HG02884 (cell line): Measurements from ENCODE around the gene COX15.
"Not testable (repeated sequence)": the region's sequence is repeated elsewhere in the genome, so short reads cannot be mapped to it uniquely, and the experiment has no call there.

Source experiments
- ATAC-seq: cut with Tn5 transposase; IDR thresholded peaks from one replicate; pipeline ENCODE4 v1.9.1; 2021; ENCODE audit warnings: mild to moderate bottlenecking, moderate library complexity; ENCODE audit not compliant: unreplicated experiment

The COX15 gene

GRCh38 chr10:99742254-99742653, 10.3 kb upstream of the COX15 start:
- ATAC-seq, result no peak

GRCh38 chr10:99740933-99741559, 9.1 kb upstream of the COX15 start:
- no peak for ATAC-seq

- no peak for ATAC-seq
Observed at GRCh38 chr10:99740260-99740659, 8.3 kb upstream of the COX15 start.

GRCh38 chr10:99734111-99734510, 2.2 kb upstream of the COX15 start:
- ATAC-seq, result not testable (repeated sequence)

- ATAC-seq, result no peak
Observed at GRCh38 chr10:99733366-99733765, 1.4 kb upstream of the COX15 start.

GRCh38 chr10:99731306-99732032, 458 bp downstream of the COX15 start:
- ATAC-seq, result no peak

- ATAC-seq, result no peak
Observed at GRCh38 chr10:99730026-99730425, 1.9 kb downstream of the COX15 start.

- ATAC-seq, result no peak
Observed at GRCh38 chr10:99720387-99720786, 11.5 kb downstream of the COX15 start.

- ATAC-seq, result no peak
Observed at GRCh38 chr10:99714446-99714845, 17.5 kb downstream of the COX15 start.

- ATAC-seq, result no peak
Observed at GRCh38 chr10:99711129-99711719, 20.7 kb downstream of the COX15 start.

- ATAC-seq, result peak; percentile 86
Observed at GRCh38 chr10:99709480-99710229, 22.3 kb downstream of the COX15 start.

GRCh38 chr10:99708428-99709012, 23.4 kb downstream of the COX15 start:
- ATAC-seq, result no peak

- ATAC-seq, result no peak
Observed at GRCh38 chr10:99700649-99701048, 31.3 kb downstream of the COX15 start.

GRCh38 chr10:99698504-99699080, 33.3 kb downstream of the COX15 start:
- ATAC-seq, result no peak

GRCh38 chr10:99695761-99696160, 36.2 kb downstream of the COX15 start:
- no peak for ATAC-seq

GRCh38 chr10:99693933-99694583, 37.9 kb downstream of the COX15 start:
- ATAC-seq, result no peak

GRCh38 chr10:99689461-99689860, 42.5 kb downstream of the COX15 start:
- ATAC-seq, result no peak

- no peak for ATAC-seq
Observed at GRCh38 chr10:99685597-99685967, 46.3 kb downstream of the COX15 start.

- no peak for ATAC-seq
Observed at GRCh38 chr10:99682752-99683151, 49.2 kb downstream of the COX15 start.
